Cardiac fibroblast (primary cell): ENCODE measurements around the gene LBX1.

Experiments
- DNase-seq, 2 donors: peaks; one replicate each; pipeline versions ENCODE4 v3.0.0 to v3.0.0-alpha.2; 2010; ENCODE audit warnings: low read depth in 2 of 2
- H3K4me3 ChIP-seq, 2 donors: replicated peaks in 1 of 2; 1 replicate in 1 of 2; 2 replicates in 1 of 2; pipeline ENCODE4 v1.5.1; 2011; ENCODE audit warnings: low read depth in 2 of 2, low read length in 2 of 2, mild to moderate bottlenecking in 2 of 2, moderate library complexity in 1 of 2
- CTCF ChIP-seq: IDR thresholded peaks from one replicate; pipeline ENCODE4 v1.5.1; 2011; ENCODE audit warnings: low read depth, mild to moderate bottlenecking, low read length, inconsistent platforms

LBX1 gene

GRCh38 chr10:101267290-101267680 lies 38.0 kb upstream of the LBX1 start:
- TF ChIP-seq CTCF: no peak
- H3K4me3 ChIP-seq: no peak overlapping the region

DNA sequence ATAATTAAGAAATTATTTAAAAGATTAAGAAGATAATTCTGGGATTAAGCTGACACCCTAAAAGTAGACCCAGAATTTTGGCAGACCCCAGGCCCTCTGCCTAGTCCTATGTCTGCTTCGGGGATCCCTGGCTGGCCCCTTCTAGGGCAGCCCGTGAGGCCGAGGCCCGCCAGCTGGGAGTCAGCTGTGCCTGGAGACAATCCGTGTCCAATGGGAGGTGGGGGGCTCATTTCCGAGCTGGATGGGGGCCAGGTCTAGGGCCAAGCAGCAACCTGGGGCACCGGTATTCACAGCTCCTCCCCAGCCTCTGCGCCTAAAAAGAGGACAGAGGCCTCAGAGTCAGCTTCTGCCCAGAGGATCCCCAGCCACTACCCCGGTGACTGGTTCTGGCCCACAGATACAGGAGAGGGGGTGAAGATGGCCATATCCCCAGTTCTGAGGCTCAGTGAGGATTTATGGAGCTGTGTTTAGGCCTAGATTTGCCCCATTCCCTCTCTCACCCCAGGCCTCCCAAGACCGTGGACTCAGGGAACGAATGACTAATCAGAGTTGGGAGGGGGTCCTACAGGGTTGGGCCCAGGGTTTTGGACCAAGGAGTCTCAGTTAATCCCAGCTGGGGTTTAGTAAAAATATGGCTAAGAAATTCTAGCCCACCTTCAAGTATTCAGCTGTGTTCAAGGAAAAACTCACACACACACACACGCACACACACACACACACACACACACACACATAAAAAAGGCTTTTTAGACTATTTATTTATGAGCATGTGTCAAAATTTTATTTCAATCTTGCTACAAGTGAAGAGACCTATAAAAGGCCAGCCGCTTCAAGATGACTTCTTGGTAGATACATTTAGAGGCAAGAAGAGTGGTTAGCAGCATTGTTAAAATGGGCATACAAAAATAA lies 37.4 kb upstream of the LBX1 start:
- no peak overlapping the region for H3K4me3 ChIP-seq
- TF ChIP-seq CTCF: no peak
- no peak for DNase-seq

More at GRCh38 chr10:101267290-101267680, 38.0 kb upstream of the LBX1 start:
- DNase-seq: no peak

DNA sequence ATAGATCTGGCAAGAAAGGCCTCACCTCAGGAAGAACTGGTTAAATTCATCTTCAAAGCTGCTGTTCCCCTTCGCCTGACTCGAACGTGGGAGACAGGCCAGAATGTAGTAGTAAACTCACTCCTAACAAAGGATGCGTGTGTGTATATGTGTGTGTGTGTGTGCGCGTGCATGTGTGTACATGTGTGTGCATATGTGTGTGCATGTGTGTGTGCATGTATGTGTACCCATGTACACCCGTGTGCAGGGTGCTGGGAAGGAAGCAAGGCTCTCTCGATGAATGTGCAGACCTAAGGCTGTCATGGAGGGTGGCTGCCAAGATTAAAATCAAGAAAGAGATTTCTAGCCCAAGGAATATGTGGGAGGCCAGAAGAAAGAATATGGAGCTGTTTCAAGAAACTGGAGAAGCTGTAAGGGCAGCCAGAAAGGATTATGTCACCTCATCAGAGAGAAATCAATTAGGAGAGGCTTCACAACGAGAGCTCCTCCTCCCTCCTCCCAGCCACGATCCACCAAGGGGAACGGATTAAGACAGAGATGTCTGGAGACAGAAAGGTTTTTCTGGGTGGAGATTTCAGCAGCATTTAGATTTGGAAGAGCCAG lies 34.0 kb upstream of the LBX1 start:
- no peak for DNase-seq
- TF ChIP-seq CTCF: no peak
- H3K4me3 ChIP-seq: no peak overlapping the region

DNA sequence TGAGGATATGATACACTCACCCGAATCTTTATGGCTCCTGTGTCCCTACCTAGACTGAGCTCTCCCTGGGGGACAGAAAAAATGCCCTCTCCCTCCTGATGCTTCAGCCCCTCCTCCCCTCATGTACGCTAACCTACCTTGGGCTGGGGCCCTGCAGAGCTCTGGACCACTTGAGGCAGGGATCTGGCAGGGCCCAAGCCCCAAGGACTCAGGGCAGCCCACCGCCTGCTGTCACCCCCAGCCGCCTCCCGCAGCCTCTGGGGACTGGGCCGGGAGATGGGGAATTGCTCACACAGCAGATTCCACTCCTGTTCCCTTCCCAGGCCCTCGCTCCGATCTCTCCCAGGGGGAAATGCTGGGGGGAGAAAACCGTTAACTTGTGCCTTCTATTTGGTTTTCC lies 32.9 kb upstream of the LBX1 start:
- TF ChIP-seq CTCF: no peak
- no peak overlapping the region for H3K4me3 ChIP-seq
- DNase-seq: no peak

- no peak for TF ChIP-seq CTCF
- no peak for DNase-seq
- H3K4me3 ChIP-seq: no peak overlapping the region
Observed at GRCh38 chr10:101261702-101262101, 32.4 kb upstream of the LBX1 start.

DNA sequence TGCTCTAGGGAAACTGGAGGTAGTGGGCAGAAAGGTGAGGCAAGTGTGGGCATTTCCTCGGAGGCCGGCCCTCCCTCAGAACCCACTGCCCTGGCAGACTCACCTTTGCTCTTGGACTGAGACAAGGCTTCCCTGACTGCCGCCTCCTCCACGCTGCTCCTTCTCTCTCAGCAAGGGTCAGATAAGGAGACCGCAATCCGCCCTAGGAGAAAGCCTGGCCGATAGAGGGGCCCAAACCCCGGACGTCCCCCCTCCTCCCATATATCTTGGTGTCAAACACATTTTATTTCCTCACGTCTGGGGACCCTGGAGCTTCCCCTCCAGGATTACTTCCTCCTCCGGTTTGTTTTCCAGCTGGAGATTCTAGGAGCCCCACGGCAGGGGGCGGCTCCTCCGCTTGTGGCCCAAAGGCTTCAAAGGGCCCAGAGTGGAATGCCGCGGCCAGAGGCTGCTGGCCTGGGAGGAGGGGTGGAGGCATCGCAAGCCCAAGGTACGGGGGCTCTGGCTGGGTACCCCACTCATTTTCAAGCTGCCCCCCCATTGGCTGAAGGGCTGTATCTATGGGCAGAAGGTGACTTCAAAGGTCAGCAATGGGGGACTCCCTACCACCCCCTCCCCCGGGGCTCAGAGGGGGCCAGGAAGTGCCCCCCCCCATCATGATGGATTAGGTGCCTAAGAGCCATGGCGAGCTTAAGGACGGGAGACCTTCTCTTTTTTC lies 31.7 kb upstream of the LBX1 start:
- TF ChIP-seq CTCF: no peak
- DNase-seq: no peak
- H3K4me3 ChIP-seq: no peak overlapping the region
